Ishikawa (cell line): ENCODE data around the gene TTC38.

Experiments used
- CEBPB ChIP-seq: IDR thresholded peaks from 2 replicates; pipeline ENCODE4 v1.6.1; 2012
- CREB1 ChIP-seq: IDR thresholded peaks from 2 replicates; pipeline ENCODE4 v1.6.1; 2012; ENCODE audit warnings: low read depth
- EGR1 ChIP-seq: IDR thresholded peaks from 2 replicates; pipeline ENCODE4 v1.6.1; 2012
- EP300 ChIP-seq: IDR thresholded peaks from 2 replicates; pipeline ENCODE4 v1.6.1; 2012; ENCODE audit warnings: borderline replicate concordance
- FOXM1 ChIP-seq: IDR thresholded peaks from 2 replicates; pipeline ENCODE4 v1.6.1; 2012; ENCODE audit warnings: low read depth, borderline replicate concordance
- NFIC ChIP-seq: IDR thresholded peaks from 2 replicates; pipeline ENCODE4 v1.6.1; 2012
- RAD21 ChIP-seq: IDR thresholded peaks from 2 replicates; pipeline ENCODE4 v1.6.1; 2012; ENCODE audit warnings: low read depth
- TAF1 ChIP-seq: IDR thresholded peaks from 2 replicates; pipeline ENCODE4 v1.6.1; 2012; ENCODE audit warnings: low read depth, mild to moderate bottlenecking
- TCF12 ChIP-seq: IDR thresholded peaks from 2 replicates; pipeline ENCODE4 v1.6.1; 2012; ENCODE audit warnings: low read depth
- TEAD4 ChIP-seq: IDR thresholded peaks from 2 replicates; pipeline ENCODE4 v1.6.1; 2012
- YY1 ChIP-seq: IDR thresholded peaks from 2 replicates; pipeline ENCODE4 v1.6.1; 2012; ENCODE audit warnings: low read depth
- ZBTB7A ChIP-seq: IDR thresholded peaks from 2 replicates; pipeline ENCODE4 v1.6.1; 2012; ENCODE audit warnings: low read depth
- TF ChIP-seq, protein P1 (sequence below): IDR thresholded peaks from 2 replicates; pipeline ENCODE4 v1.6.1; 2012; ENCODE audit warnings: low read depth, mild to moderate bottlenecking
- TF ChIP-seq, protein P2 (sequence below): IDR thresholded peaks from 2 replicates; pipeline ENCODE4 v1.6.1; 2012
- TF ChIP-seq, protein P3 (sequence below): IDR thresholded peaks from 2 replicates; pipeline ENCODE4 v1.6.1; 2012

The TTC38 gene

DNA sequence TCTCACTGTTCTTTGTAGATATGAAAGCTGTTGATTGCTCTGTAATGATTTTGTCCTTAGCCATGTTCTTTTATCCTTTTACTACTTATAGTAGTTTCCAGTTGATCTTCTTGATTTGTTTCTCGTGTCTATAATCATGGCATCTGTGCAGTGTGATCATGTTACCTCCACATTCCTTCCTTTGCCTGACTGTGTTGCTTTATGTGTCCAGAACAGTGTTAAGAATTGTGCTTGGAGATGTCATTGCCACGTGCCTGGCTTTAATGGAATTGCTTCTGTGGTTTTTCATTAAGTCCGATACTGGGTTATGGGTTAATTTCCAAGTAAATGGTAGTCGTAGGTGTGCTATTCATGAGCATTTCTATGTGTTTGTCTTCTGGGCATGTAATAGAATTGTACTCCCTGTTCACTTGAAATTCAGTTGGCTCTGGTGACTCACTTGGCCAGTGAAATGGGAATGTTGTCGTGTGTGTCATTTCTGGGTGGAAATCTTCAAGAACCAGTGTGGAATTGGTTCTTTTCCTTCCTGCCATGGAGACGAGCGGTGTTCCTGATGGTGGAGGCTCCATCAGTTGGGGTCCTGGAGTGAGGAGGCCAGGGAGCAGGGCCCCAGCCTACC is 35.6 kb downstream of the TTC38 start:
- TF ChIP-seq TCF12 (no peak), YY1 (no peak), EP300 (no peak), EGR1 (no peak), TEAD4 (no peak), CEBPB (no peak), FOXM1 (no peak), ZBTB7A (no peak), RAD21 (no peak), CREB1 (no peak)
- TF ChIP-seq, protein P1, sequence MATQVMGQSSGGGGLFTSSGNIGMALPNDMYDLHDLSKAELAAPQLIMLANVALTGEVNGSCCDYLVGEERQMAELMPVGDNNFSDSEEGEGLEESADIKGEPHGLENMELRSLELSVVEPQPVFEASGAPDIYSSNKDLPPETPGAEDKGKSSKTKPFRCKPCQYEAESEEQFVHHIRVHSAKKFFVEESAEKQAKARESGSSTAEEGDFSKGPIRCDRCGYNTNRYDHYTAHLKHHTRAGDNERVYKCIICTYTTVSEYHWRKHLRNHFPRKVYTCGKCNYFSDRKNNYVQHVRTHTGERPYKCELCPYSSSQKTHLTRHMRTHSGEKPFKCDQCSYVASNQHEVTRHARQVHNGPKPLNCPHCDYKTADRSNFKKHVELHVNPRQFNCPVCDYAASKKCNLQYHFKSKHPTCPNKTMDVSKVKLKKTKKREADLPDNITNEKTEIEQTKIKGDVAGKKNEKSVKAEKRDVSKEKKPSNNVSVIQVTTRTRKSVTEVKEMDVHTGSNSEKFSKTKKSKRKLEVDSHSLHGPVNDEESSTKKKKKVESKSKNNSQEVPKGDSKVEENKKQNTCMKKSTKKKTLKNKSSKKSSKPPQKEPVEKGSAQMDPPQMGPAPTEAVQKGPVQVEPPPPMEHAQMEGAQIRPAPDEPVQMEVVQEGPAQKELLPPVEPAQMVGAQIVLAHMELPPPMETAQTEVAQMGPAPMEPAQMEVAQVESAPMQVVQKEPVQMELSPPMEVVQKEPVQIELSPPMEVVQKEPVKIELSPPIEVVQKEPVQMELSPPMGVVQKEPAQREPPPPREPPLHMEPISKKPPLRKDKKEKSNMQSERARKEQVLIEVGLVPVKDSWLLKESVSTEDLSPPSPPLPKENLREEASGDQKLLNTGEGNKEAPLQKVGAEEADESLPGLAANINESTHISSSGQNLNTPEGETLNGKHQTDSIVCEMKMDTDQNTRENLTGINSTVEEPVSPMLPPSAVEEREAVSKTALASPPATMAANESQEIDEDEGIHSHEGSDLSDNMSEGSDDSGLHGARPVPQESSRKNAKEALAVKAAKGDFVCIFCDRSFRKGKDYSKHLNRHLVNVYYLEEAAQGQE = no peak
- TF ChIP-seq, protein P2, sequence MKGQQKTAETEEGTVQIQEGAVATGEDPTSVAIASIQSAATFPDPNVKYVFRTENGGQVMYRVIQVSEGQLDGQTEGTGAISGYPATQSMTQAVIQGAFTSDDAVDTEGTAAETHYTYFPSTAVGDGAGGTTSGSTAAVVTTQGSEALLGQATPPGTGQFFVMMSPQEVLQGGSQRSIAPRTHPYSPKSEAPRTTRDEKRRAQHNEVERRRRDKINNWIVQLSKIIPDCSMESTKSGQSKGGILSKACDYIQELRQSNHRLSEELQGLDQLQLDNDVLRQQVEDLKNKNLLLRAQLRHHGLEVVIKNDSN = no peak
- TF ChIP-seq, protein P3, sequence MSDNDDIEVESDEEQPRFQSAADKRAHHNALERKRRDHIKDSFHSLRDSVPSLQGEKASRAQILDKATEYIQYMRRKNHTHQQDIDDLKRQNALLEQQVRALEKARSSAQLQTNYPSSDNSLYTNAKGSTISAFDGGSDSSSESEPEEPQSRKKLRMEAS = no peak

DNA sequence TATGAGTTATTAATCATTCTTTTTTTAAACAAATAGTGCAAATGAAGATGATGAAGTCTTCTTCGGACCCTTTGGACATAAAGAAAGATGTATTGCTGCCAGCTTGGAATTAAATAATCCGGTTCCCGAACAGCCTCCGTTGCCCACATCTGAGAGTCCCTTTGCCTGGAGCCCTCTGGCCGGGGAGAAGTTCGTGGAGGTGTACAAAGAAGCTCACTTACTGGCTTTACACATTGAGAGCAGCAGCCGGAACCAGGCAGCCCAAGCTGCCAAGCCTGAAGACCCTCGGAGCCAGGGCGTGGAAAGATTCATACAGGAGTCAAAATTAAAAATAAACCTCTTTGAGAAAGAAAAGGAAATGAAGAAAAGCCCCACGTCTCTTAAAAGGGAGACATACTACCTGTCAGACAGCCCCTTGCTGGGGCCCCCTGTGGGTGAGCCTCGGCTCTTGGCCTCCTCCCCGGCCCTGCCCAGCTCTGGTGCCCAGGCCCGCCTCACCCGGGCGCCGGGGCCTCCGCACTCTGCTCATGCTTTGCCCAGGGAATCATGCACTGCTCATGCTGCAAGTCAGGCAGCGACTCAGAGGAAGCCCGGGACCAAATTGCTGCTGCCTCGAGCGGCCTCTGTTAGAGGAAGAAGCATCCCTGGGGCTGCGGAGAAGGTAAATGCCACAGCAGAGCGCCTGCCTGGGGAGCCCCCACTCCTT is 40.6 kb downstream of the TTC38 start:
- TF ChIP-seq EP300 (no peak), CEBPB (no peak), EGR1 (no peak), TAF1 (no peak), ZBTB7A (no peak), CREB1 (no peak)
- TF ChIP-seq, protein P3 = no peak
- TF ChIP-seq, protein P1 = no peak
- TF ChIP-seq, protein P2 = no peak

DNA sequence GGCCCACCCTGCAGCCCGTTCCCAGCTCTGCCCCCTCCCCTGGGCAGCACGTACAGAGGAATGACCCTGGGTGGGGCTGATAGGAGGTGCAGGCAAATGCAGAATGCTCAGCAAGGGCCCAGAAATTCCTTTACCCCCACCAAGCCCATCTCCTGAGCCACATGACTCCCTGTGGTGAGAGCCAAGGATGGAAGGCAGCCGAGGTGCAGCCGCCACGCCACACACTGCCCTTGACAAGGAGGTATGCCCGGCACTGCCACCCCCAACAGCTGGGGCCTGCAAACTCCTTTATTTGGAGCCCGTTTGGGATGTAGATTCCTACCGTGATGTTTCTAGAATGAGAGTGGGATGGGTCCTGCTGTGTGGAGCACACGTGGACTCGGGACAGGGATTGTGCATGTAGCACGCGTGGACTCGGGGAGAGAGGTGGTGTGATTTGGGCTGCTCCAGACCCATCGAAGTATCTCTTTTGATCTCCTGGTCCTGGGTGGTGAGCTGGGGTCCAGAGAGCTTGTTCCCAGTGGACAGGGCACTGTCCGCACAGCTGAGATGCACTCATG is 41.8 kb downstream of the TTC38 start:
- TF ChIP-seq RAD21 = no peak
- TF ChIP-seq EGR1 = no peak
- TF ChIP-seq TCF12 = no peak
- no peak for TF ChIP-seq FOXM1
- no peak for TF ChIP-seq TAF1
- TF ChIP-seq, protein P3 = no peak
- no peak for TF ChIP-seq ZBTB7A
- no peak for TF ChIP-seq TEAD4
- TF ChIP-seq, protein P1 = no peak
- TF ChIP-seq, protein P2 = no peak
- TF ChIP-seq CEBPB = no peak
- no peak for TF ChIP-seq YY1
- no peak for TF ChIP-seq EP300
- TF ChIP-seq CREB1 = no peak
- TF ChIP-seq NFIC = no peak
